HCT116 (cell line): ENCODE measurements around the gene PLCH2. TPM values are rescaled to one million over a fixed set of nuclear protein-coding genes. Genes with fewer than 3 reads are reported as not detected.

Experiments
- ATAC-seq: fragments of 200-7000 bp; cut with Tn5 transposase; 2 replicates; pipeline ENCODE4 v1.9.1; 2020; ENCODE audit warnings: mild to moderate bottlenecking, moderate library complexity
- BruUV-seq: library from RNA; stranded (reverse); fragments of 400-500 nt; replicated peaks from 2 replicates; lab custom pipeline; 2021; lab: Mats Ljungman, UMichigan
- CTCF ChIA-PET: fragments of 300-600 bp; sonication (Branson Sonifier 250); formaldehyde crosslinking; loops from one replicate; lab custom pipeline; 2021; ENCODE audit warnings: antibody characterized with exemption; lab: Charles Lee
- POLR2A ChIA-PET: fragments of 300-600, 350-600 bp; sonication (Branson Sonifier 250); formaldehyde crosslinking; loops from one replicate; lab custom pipeline; 2021; ENCODE audit warnings: antibody characterized with exemption; lab: Charles Lee
- RAD21 ChIA-PET, 2 experiments: fragments of 300-600 bp; sonication (Branson Sonifier 250); formaldehyde crosslinking; loops; one replicate each; lab custom pipeline; 2023; ENCODE audit warnings: low total read pairs in 2 of 2; ENCODE audit not compliant: uncharacterized antibody in 2 of 2, unreplicated experiment in 2 of 2, low non-redundant PET in 1 of 2; lab: Charles Lee
- DNase-seq: peaks from one replicate; pipeline ENCODE4 v3.0.0-alpha.2; 2010; ENCODE audit warnings: low read depth, low spot score
- H2AFZ ChIP-seq: fragments of 200-600 bp; shearing (Covaris generic), sonication (generic); 2 replicates; pipeline ENCODE4 v1.6.1; 2017; ENCODE audit warnings: low read depth, mixed run types, mixed read lengths, antibody characterized with exemption, low read length; ENCODE audit not compliant: poor library complexity, severe bottlenecking
- H3K27ac ChIP-seq: 2 replicates; pipeline ENCODE4 v1.5.1; 2012; ENCODE audit warnings: low read depth, low read length
- H3K27me3 ChIP-seq: fragments of 200-600 bp; sonication (generic); 2 replicates; pipeline ENCODE4 v1.6.1; 2016; ENCODE audit warnings: mixed run types, low read length, mixed read lengths; ENCODE audit not compliant: insufficient read depth
- H3K36me3 ChIP-seq, 2 experiments: fragments of 200-500 bp in 1 of 2; fragments of 200-600 bp in 1 of 2; sonication (Bioruptor generic) in 1 of 2; sonication (generic) in 1 of 2; 2 replicates each; pipeline versions ENCODE4 v1.5.1 to v1.6.1; 2014 to 2016; ENCODE audit warnings: low read length in 2 of 2, inconsistent platforms in 1 of 2, mixed read lengths in 1 of 2, mixed run types in 1 of 2; ENCODE audit not compliant: insufficient read depth in 2 of 2, control insufficient read depth in 1 of 2
- H3K4me1 ChIP-seq, 2 experiments: fragments of 200-600 bp in 1 of 2; sonication (generic) in 1 of 2; 2 replicates each; pipeline versions ENCODE4 v1.5.1 to v1.6.1; 2012 to 2017; ENCODE audit warnings: low read length in 2 of 2, inconsistent platforms in 1 of 2, mild to moderate bottlenecking in 1 of 2, mixed read lengths in 1 of 2, mixed run types in 1 of 2, moderate library complexity in 1 of 2; ENCODE audit not compliant: insufficient read depth in 2 of 2, control insufficient read depth in 1 of 2
- H3K4me2 ChIP-seq: fragments of 200-600 bp; sonication (generic); 2 replicates; pipeline ENCODE4 v1.6.1; 2017; ENCODE audit warnings: mixed run types, low read length, mixed read lengths
- H3K4me3 ChIP-seq, 2 experiments: fragments of 200-600 bp in 1 of 2; sonication (generic) in 1 of 2; replicated peaks in 1 of 2; 2 replicates each; pipeline ENCODE4 v1.5.1; 2011 to 2016; ENCODE audit warnings: low read length in 2 of 2, control low read depth in 1 of 2, low read depth in 1 of 2, mild to moderate bottlenecking in 1 of 2, mixed read lengths in 1 of 2, mixed run types in 1 of 2
- H3K79me2 ChIP-seq: fragments of 200-600 bp; sonication (generic); 2 replicates; pipeline ENCODE4 v1.6.1; 2017; ENCODE audit warnings: mild to moderate bottlenecking, mixed run types, low read length, moderate library complexity, mixed read lengths; ENCODE audit not compliant: insufficient read depth
- H3K9ac ChIP-seq: fragments of 200-600 bp; sonication (generic); 2 replicates; pipeline ENCODE4 v1.6.1; 2016; ENCODE audit warnings: low read length, mixed read lengths
- H3K9me2 ChIP-seq: fragments of 200-600 bp; sonication (generic), shearing (Covaris generic); 2 replicates; pipeline ENCODE4 v1.6.1; 2017; ENCODE audit warnings: mixed run types, mild to moderate bottlenecking, moderate library complexity; ENCODE audit not compliant: insufficient read depth
- H3K9me3 ChIP-seq, 2 experiments: fragments of 200-500 bp in 1 of 2; fragments of 200-600 bp in 1 of 2; sonication (Bioruptor generic) in 1 of 2; sonication (generic) in 1 of 2; 2 replicates each; pipeline ENCODE4 v1.6.1; 2014 to 2017; ENCODE audit warnings: low read length in 2 of 2, mixed read lengths in 2 of 2, inconsistent platforms in 1 of 2, low read depth in 1 of 2, mild to moderate bottlenecking in 1 of 2, mixed run types in 1 of 2, moderate library complexity in 1 of 2; ENCODE audit not compliant: control insufficient read depth in 1 of 2, insufficient read depth in 1 of 2
- H4K20me1 ChIP-seq: fragments of 200-600 bp; sonication (generic), shearing (Covaris generic); 2 replicates; pipeline ENCODE4 v1.6.1; 2017; ENCODE audit warnings: mixed run types, mild to moderate bottlenecking, moderate library complexity; ENCODE audit not compliant: insufficient read depth
- EZH2 ChIP-seq: fragments of 200-600 bp; sonication (generic); IDR thresholded peaks from 2 replicates; pipeline ENCODE4 v1.6.1; 2017; ENCODE audit warnings: antibody characterized with exemption, mixed run types
- EZH2phosphoT487 ChIP-seq: fragments of 200-600 bp; IDR thresholded peaks from 2 replicates; pipeline ENCODE4 v1.6.1; 2018; ENCODE audit warnings: antibody characterized with exemption, borderline replicate concordance
- POLR2A ChIP-seq: IDR thresholded peaks from 2 replicates; pipeline ENCODE4 v1.7.0; 2011; ENCODE audit warnings: borderline replicate concordance; ENCODE audit not compliant: insufficient read depth, insufficient read length; ENCODE audit errors: extremely low read depth
- RAD21 ChIP-seq: IDR thresholded peaks from 2 replicates; pipeline ENCODE4 v1.6.1; 2012; ENCODE audit warnings: low read depth, mild to moderate bottlenecking
- REST ChIP-seq: IDR thresholded peaks from 2 replicates; pipeline ENCODE4 v1.6.1; 2012; ENCODE audit warnings: low read depth
- SP1 ChIP-seq: IDR thresholded peaks from 2 replicates; pipeline ENCODE4 v1.6.1; 2012; ENCODE audit warnings: low read depth
- TCF7L2 ChIP-seq: IDR thresholded peaks from 2 replicates; pipeline ENCODE4 v1.7.0; 2011; ENCODE audit warnings: borderline replicate concordance, inconsistent platforms; ENCODE audit not compliant: insufficient read depth, insufficient read length; ENCODE audit errors: extremely low read depth
- ZBTB33 ChIP-seq: IDR thresholded peaks from 2 replicates; pipeline ENCODE4 v1.6.1; 2011; ENCODE audit warnings: mild to moderate bottlenecking, low read length, moderate library complexity; ENCODE audit not compliant: insufficient replicate concordance; ENCODE audit errors: extremely low read depth
- ZFX ChIP-seq: fragments of 450-650 bp; IDR thresholded peaks from 2 replicates; pipeline ENCODE4 v1.6.1; 2017
- ZNF274 ChIP-seq: fragments of 200-500 bp; sonication (Bioruptor generic); IDR thresholded peaks from 2 replicates; pipeline ENCODE4 v1.6.1; 2014; ENCODE audit warnings: mild to moderate bottlenecking, low read depth, low read length, inconsistent platforms
- intact Hi-C: fragments of 100-400 bp; cut with micrococcal nuclease; formaldehyde crosslinking; loops from 2 replicates; pipeline ENCODE4 v1.10.0; 2022
- total RNA-seq: library from RNA; stranded (reverse); gene quantifications from one replicate; pipeline ENCODE4 v1.2.1, GENCODE V29; 2021; ENCODE audit not compliant: unreplicated experiment

PLCH2 gene
- total RNA-seq, 1 experiment from 2014 or later, result 2.0 TPM

- TF ChIP-seq ZBTB33 (no peak), ZFX (no peak), SP1 (no peak)
- TF ChIP-seq, all 23 proteins: peak for 0
These were observed 21.9 kb upstream of the PLCH2 start (continued) for GRCh38 chr1:2454227-2454626.

GRCh38 chr1:2455757-2456156 lies 20.3 kb upstream of the PLCH2 start:
- no peak for ATAC-seq
- H4K20me1 ChIP-seq, result no peaks in the 10 kb centered on the region
- no peaks in the 10 kb centered on the region for H3K79me2 ChIP-seq
- RAD21 ChIA-PET, result no interaction called here
- CTCF ChIA-PET, result no interaction called here
- H3K27me3 ChIP-seq, result no peaks in the 10 kb centered on the region
- no peak for TF ChIP-seq POLR2A
- TF ChIP-seq RAD21, result no peak
- no peak overlapping the region for H2AFZ ChIP-seq
- no peak overlapping the region for H3K4me3 ChIP-seq
- H3K27ac ChIP-seq, result no peak overlapping the region
- no peak for DNase-seq
- H3K9me2 ChIP-seq, result no peaks in the 10 kb centered on the region
- H3K9ac ChIP-seq, result no peak overlapping the region
- peaks cover 0 to 17% of the 10 kb centered on the region in 2 experiments; a peak in 2 of 4 replicates for H3K4me1 ChIP-seq
- H3K36me3 ChIP-seq, result no peaks in the 10 kb centered on the region
- no TSS peak for BruUV-seq
- POLR2A ChIA-PET, result no interaction called here
- no peak overlapping the region for H3K4me2 ChIP-seq
- no peaks in the 10 kb centered on the region for H3K9me3 ChIP-seq
- intact Hi-C loops, result no loop called here

GRCh38 chr1:2457444-2457843 lies 18.6 kb upstream of the PLCH2 start:
- ChIA-PET CTCF (no interaction called here), RAD21 (no interaction called here), POLR2A (no interaction called here)
- no peaks in the 10 kb centered on the region for H3K36me3 ChIP-seq
- H3K4me2 ChIP-seq, result no peak overlapping the region
- DNase-seq (no peak), ATAC-seq (no peak)
- no peak overlapping the region for H3K9ac ChIP-seq
- no peaks in the 10 kb centered on the region for H3K27me3 ChIP-seq
- BruUV-seq, result no TSS peak
- no peaks in the 10 kb centered on the region for H4K20me1 ChIP-seq
- no peak overlapping the region for H2AFZ ChIP-seq
- no peaks in the 10 kb centered on the region for H3K9me3 ChIP-seq
- no peaks in the 10 kb centered on the region for H3K79me2 ChIP-seq
- no peak overlapping the region for H3K27ac ChIP-seq
- no peaks in the 10 kb centered on the region for H3K9me2 ChIP-seq
- no peak overlapping the region for H3K4me3 ChIP-seq
- peaks cover 0 to 6% of the 10 kb centered on the region in 2 experiments; a peak in 2 of 4 replicates for H3K4me1 ChIP-seq
- intact Hi-C loops, result no loop called here
- TF ChIP-seq ZNF274 (no peak), ZBTB33 (no peak), REST (no peak), EZH2phosphoT487 (no peak), POLR2A (no peak), ZFX (no peak), TCF7L2 (no peak), RAD21 (no peak), EZH2 (no peak)
